ENCODE data around the gene PM20D1. TPM values are rescaled to one million over a fixed set of nuclear protein-coding genes. Genes with fewer than 3 reads are reported as not detected.

The PM20D1 gene
- polyA plus RNA-seq, 1 of the 3 experiments (the other 2 are of a cell fraction) = not detected

DNA sequence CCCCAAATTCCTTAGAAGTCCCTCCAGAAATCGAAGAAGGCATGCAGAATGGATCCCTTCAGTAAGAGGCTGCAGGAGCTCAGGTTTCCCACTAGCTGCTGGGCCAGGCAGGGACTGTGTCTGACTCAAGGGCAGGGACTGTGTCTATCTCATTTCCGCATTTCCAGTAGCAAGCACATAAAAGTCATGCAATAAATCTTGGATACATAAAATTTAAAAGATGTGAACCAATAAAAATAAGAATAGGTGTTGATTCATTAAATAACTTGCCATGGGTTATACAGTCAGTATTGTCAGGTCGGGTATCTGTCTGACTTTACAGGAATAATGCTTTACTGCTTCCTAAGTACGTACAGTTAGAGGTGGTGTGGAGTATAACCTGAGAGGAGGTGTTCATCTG, 15.2 kb downstream of the PM20D1 start:
- Histone ChIP-seq H3K4me2 (no peak overlapping the region), H2AFZ (ENCODE audit: low read depth) (no peak overlapping the region), H3F3A (replicated peaks; ENCODE audit: insufficient read depth) (no peaks in the 10 kb centered on the region), H3K79me2 (ENCODE audit: insufficient read depth) (no peaks in the 10 kb centered on the region), H3K36me3 (replicated peaks in 1 of 2; ENCODE audit: control insufficient read depth in 1 of 2, insufficient read depth in 2 of 2, low read length in 1 of 2) (no peaks in the 10 kb centered on the region), H3K4me3 (ENCODE audit: low read depth in 2 of 2, low read length in 1 of 2) (no peak overlapping the region), H3K9ac (no peak overlapping the region), H3K9me2 (no peaks in the 10 kb centered on the region), H3K27ac (ENCODE audit: low read depth in 2 of 2, low read length in 1 of 2) (no peak overlapping the region), H3K9me3 (no peaks in the 10 kb centered on the region), H4K20me1 (ENCODE audit: insufficient read depth) (no peaks in the 10 kb centered on the region), H3K4me1 (ENCODE audit: control insufficient read depth in 1 of 2, insufficient read depth in 2 of 2, low read depth in 1 of 2, low read length in 1 of 2) (peaks cover 0 to 2% of the 10 kb centered on the region in 2 experiments; a peak in 1 of 4 replicates), H3K27me3 (ENCODE audit: insufficient read depth) (no peaks in the 10 kb centered on the region)
- CTCF ChIA-PET = no interaction called here
- DNase-seq = no peak
- TF ChIP-seq MEF2A (IDR thresholded peaks at IDR 0.05; ENCODE audit: borderline replicate concordance, low read depth) = no peak
- no peak for TF ChIP-seq GABPA (IDR thresholded peaks at IDR 0.05; ENCODE audit: low read depth)
- TF ChIP-seq, protein P1, sequence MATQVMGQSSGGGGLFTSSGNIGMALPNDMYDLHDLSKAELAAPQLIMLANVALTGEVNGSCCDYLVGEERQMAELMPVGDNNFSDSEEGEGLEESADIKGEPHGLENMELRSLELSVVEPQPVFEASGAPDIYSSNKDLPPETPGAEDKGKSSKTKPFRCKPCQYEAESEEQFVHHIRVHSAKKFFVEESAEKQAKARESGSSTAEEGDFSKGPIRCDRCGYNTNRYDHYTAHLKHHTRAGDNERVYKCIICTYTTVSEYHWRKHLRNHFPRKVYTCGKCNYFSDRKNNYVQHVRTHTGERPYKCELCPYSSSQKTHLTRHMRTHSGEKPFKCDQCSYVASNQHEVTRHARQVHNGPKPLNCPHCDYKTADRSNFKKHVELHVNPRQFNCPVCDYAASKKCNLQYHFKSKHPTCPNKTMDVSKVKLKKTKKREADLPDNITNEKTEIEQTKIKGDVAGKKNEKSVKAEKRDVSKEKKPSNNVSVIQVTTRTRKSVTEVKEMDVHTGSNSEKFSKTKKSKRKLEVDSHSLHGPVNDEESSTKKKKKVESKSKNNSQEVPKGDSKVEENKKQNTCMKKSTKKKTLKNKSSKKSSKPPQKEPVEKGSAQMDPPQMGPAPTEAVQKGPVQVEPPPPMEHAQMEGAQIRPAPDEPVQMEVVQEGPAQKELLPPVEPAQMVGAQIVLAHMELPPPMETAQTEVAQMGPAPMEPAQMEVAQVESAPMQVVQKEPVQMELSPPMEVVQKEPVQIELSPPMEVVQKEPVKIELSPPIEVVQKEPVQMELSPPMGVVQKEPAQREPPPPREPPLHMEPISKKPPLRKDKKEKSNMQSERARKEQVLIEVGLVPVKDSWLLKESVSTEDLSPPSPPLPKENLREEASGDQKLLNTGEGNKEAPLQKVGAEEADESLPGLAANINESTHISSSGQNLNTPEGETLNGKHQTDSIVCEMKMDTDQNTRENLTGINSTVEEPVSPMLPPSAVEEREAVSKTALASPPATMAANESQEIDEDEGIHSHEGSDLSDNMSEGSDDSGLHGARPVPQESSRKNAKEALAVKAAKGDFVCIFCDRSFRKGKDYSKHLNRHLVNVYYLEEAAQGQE (IDR thresholded peaks at IDR 0.05; ENCODE audit: low read depth, low read length) = no peak
- TF ChIP-seq SIN3A (IDR thresholded peaks at IDR 0.05; ENCODE audit: borderline replicate concordance, low read depth, low read length) = no peak
- TF ChIP-seq CHD2 (IDR thresholded peaks at IDR 0.05; ENCODE audit: low read length, partially characterized antibody) = no peak
- TF ChIP-seq, protein P2, sequence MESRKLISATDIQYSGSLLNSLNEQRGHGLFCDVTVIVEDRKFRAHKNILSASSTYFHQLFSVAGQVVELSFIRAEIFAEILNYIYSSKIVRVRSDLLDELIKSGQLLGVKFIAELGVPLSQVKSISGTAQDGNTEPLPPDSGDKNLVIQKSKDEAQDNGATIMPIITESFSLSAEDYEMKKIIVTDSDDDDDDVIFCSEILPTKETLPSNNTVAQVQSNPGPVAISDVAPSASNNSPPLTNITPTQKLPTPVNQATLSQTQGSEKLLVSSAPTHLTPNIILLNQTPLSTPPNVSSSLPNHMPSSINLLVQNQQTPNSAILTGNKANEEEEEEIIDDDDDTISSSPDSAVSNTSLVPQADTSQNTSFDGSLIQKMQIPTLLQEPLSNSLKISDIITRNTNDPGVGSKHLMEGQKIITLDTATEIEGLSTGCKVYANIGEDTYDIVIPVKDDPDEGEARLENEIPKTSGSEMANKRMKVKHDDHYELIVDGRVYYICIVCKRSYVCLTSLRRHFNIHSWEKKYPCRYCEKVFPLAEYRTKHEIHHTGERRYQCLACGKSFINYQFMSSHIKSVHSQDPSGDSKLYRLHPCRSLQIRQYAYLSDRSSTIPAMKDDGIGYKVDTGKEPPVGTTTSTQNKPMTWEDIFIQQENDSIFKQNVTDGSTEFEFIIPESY (IDR thresholded peaks at IDR 0.05; ENCODE audit: borderline replicate concordance, low read depth) = no peak
- TF ChIP-seq FOXJ3 (CRISPR knock-in tag; IDR thresholded peaks at IDR 0.05) = no peak
- TF ChIP-seq, protein P3, sequence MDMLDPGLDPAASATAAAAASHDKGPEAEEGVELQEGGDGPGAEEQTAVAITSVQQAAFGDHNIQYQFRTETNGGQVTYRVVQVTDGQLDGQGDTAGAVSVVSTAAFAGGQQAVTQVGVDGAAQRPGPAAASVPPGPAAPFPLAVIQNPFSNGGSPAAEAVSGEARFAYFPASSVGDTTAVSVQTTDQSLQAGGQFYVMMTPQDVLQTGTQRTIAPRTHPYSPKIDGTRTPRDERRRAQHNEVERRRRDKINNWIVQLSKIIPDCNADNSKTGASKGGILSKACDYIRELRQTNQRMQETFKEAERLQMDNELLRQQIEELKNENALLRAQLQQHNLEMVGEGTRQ (IDR thresholded peaks at IDR 0.05; ENCODE audit: borderline replicate concordance, low read depth, low read length) = no peak
- TF ChIP-seq EZH2phosphoT487 (IDR thresholded peaks at IDR 0.05; ENCODE audit: borderline replicate concordance, low read depth) = no peak
- POLR2A ChIA-PET = no interaction called here
- 66% methylated on average over 4 of the region's 4 CpGs for WGBS (ENCODE audit: low lambda C conversion rate)

DNA sequence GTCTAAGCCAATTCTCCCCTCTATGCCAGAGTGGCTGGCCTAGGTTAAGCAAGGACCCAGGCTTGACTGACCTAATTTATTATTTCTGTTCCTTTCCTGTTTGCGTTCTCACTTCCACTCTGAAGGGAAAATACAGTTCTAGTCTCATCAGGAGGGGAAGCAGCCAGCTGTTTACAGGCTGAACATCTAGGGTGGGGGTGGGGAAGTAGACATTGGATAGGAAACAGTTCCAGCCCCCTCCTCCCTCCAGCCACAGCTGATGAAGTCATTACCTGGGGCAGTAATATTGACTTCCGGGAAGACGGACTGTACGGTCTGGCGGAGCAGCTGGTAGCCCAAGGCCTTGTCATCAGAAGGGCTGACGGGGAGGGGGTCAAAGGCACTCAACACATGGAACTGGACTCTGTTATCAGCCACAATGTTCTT, 17.6 kb downstream of the PM20D1 start:
- 94% methylated on average over 6 of the region's 6 CpGs for WGBS (ENCODE audit: low lambda C conversion rate)

More for the DNA sequence above, 17.6 kb downstream of the PM20D1 start:
- Histone ChIP-seq H3K4me3 (ENCODE audit: low read depth in 2 of 2, low read length in 1 of 2) (no peak overlapping the region), H3K79me2 (ENCODE audit: insufficient read depth) (no peaks in the 10 kb centered on the region), H4K20me1 (ENCODE audit: insufficient read depth) (no peaks in the 10 kb centered on the region), H3K4me2 (no peak overlapping the region), H3K36me3 (replicated peaks in 1 of 2; ENCODE audit: control insufficient read depth in 1 of 2, insufficient read depth in 2 of 2, low read length in 1 of 2) (no peaks in the 10 kb centered on the region), H3K27me3 (ENCODE audit: insufficient read depth) (no peaks in the 10 kb centered on the region), H2AFZ (ENCODE audit: low read depth) (no peak overlapping the region), H3K27ac (ENCODE audit: low read depth in 2 of 2, low read length in 1 of 2) (no peak overlapping the region), H3K4me1 (ENCODE audit: control insufficient read depth in 1 of 2, insufficient read depth in 2 of 2, low read depth in 1 of 2, low read length in 1 of 2) (peaks cover 0 to 4% of the 10 kb centered on the region in 2 experiments; a peak in 1 of 4 replicates), H3F3A (replicated peaks; ENCODE audit: insufficient read depth) (no peaks in the 10 kb centered on the region), H3K9me3 (no peaks in the 10 kb centered on the region), H3K9me2 (no peaks in the 10 kb centered on the region), H3K9ac (no peak overlapping the region)
- no peak for DNase-seq
- ChIA-PET POLR2A (no interaction called here), CTCF (interaction anchor here (0.8 kb wide), 2 partner anchors 172 to 174 kb away, joined by 3 read pairs; no protein-coding TSS in a partner anchor)
- TF ChIP-seq JUND (IDR thresholded peaks at IDR 0.05) = no peak
- TF ChIP-seq TCF12 (IDR thresholded peaks at IDR 0.05) = no peak
- TF ChIP-seq RCOR1 (IDR thresholded peaks at IDR 0.05; ENCODE audit: low read length) = no peak
- no peak for TF ChIP-seq POLR2AphosphoS5 (IDR thresholded peaks at IDR 0.05; ENCODE audit: low read depth, low read length)
- TF ChIP-seq NFIC (IDR thresholded peaks at IDR 0.05; ENCODE audit: borderline replicate concordance) = no peak
- TF ChIP-seq, protein P4, sequence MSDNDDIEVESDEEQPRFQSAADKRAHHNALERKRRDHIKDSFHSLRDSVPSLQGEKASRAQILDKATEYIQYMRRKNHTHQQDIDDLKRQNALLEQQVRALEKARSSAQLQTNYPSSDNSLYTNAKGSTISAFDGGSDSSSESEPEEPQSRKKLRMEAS (IDR thresholded peaks at IDR 0.05; ENCODE audit: low read depth) = no peak
- TF ChIP-seq CHD2 (IDR thresholded peaks at IDR 0.05; ENCODE audit: low read length, partially characterized antibody) = no peak
- no peak for TF ChIP-seq MXI1 (IDR thresholded peaks at IDR 0.05; ENCODE audit: low read depth, low read length)
